CD4-positive, alpha-beta T cell (primary cell): ENCODE results near the gene ALG11. TPM values are rescaled to one million over a fixed set of nuclear protein-coding genes. Genes with fewer than 3 reads are reported as not detected.
"Not testable (repeated sequence)": the region's sequence is repeated elsewhere in the genome, so short reads cannot be mapped to it uniquely, and the experiment has no call there.

Experiments used
- ATAC-seq: fragments of 200-7000 bp; cut with Tn5 transposase; one replicate; pipeline ENCODE4 v1.10.0; 2022; ENCODE audit warnings: mild to moderate bottlenecking; ENCODE audit not compliant: poor library complexity
- CTCF ChIA-PET: fragments of 350-600 bp; sonication (Branson Sonifier 250); formaldehyde crosslinking; loops from one replicate; lab custom pipeline; 2021; ENCODE audit warnings: antibody characterized with exemption, inconsistent platforms; lab: Charles Lee
- POLR2A ChIA-PET: fragments of 350-600 bp; sonication (Branson Sonifier 250); formaldehyde crosslinking; loops from one replicate; lab custom pipeline; 2021; ENCODE audit warnings: antibody characterized with exemption, inconsistent platforms; lab: Charles Lee
- DNase-seq, 14 experiments: peaks; one replicate each; pipeline ENCODE4 v3.0.0-alpha.2; 2013 to 2020; ENCODE audit warnings: mixed read lengths in 2 of 14
- H3K27ac ChIP-seq, 2 donors: one replicate each; pipeline versions ENCODE4 v1.5.1 to v1.7.0; 2013; ENCODE audit warnings: low read length in 2 of 2, low read depth in 1 of 2, mild to moderate bottlenecking in 1 of 2
- H3K27me3 ChIP-seq, 2 experiments: 1 replicate in 1 of 2; 2 replicates in 1 of 2; pipeline versions ENCODE4 v1.6.1 to v1.7.0; 2013; ENCODE audit warnings: low read length in 2 of 2, control low read depth in 1 of 2, mild to moderate bottlenecking in 1 of 2, moderate library complexity in 1 of 2; ENCODE audit not compliant: insufficient read depth in 2 of 2, control insufficient read depth in 1 of 2
- H3K36me3 ChIP-seq: one replicate; pipeline ENCODE4 v1.6.1; 2013; ENCODE audit warnings: low read length, control low read depth; ENCODE audit not compliant: insufficient read depth
- H3K4me1 ChIP-seq: one replicate; pipeline ENCODE4 v1.6.1; 2013; ENCODE audit warnings: low read length, control low read depth; ENCODE audit not compliant: insufficient read depth
- H3K4me3 ChIP-seq: one replicate; pipeline ENCODE4 v1.5.1; 2013; ENCODE audit warnings: mild to moderate bottlenecking, low read length, moderate library complexity
- H3K9me3 ChIP-seq, 2 experiments: 1 replicate in 1 of 2; 2 replicates in 1 of 2; pipeline versions ENCODE4 v1.6.1 to v1.7.0; 2013; ENCODE audit warnings: low read length in 2 of 2, mild to moderate bottlenecking in 2 of 2, control low read depth in 1 of 2, moderate library complexity in 1 of 2; ENCODE audit not compliant: control insufficient read depth in 1 of 2, insufficient read depth in 1 of 2
- H3K27ac Mint-ChIP-seq: one replicate; pipeline ENCODE4 v1.8.0; 2020; ENCODE audit warnings: mixed read lengths
- H3K27me3 Mint-ChIP-seq: one replicate; pipeline ENCODE4 v1.8.0; 2021; ENCODE audit warnings: mixed read lengths
- H3K36me3 Mint-ChIP-seq: one replicate; pipeline ENCODE4 v1.8.0; 2021; ENCODE audit warnings: low read depth, mixed read lengths
- H3K4me1 Mint-ChIP-seq: one replicate; pipeline ENCODE4 v1.8.0; 2021; ENCODE audit warnings: low read depth, mixed read lengths
- H3K4me3 Mint-ChIP-seq: one replicate; pipeline ENCODE4 v1.8.0; 2020; ENCODE audit warnings: mild to moderate bottlenecking, mixed read lengths
- H3K9me3 Mint-ChIP-seq: one replicate; pipeline ENCODE4 v1.8.0; 2020; ENCODE audit warnings: mixed read lengths
- CTCF ChIP-seq: fragments of 200-600 bp; IDR thresholded peaks from one replicate; pipeline ENCODE4 v1.8.0; 2022; ENCODE audit warnings: antibody characterized with exemption, mild to moderate bottlenecking
- intact Hi-C, 2 experiments: fragments of 100-400 bp; cut with DNase I in 1 of 2; cut with micrococcal nuclease in 1 of 2; formaldehyde crosslinking; loops; one replicate each; pipeline versions ENCODE4 v1.15.1 to v1.9.0; 2023 to 2025; cut with DNase I, micrococcal nuclease
- total RNA-seq, 174 experiments: library from RNA in 2 of 174; stranded (reverse) in 2 of 174; gene quantifications; one replicate each; pipeline ENCODE4 v1.2.3 and lab custom pipeline; 2021 to 2026

The ALG11 gene
- total RNA-seq, 2 experiments from 2014 or later = 25.8 to 29.8 TPM

GRCh38 chr13:52053460-52053859 lies 41.3 kb downstream of the ALG11 start:
- Histone ChIP-seq H3K9me3 (peaks cover 3 to 4% of the 10 kb centered on the region in 2 experiments), H3K4me1 (no peaks in the 10 kb centered on the region), H3K27me3 (no peaks in the 10 kb centered on the region), H3K27ac (no peak overlapping the region), H3K4me3 (no peak overlapping the region), H3K36me3 (no peaks in the 10 kb centered on the region)
- no peak for ATAC-seq
- Mint-ChIP-seq H3K4me3 (no peak overlapping the region), H3K9me3 (peaks cover 5% of the 10 kb centered on the region), H3K4me1 (no peaks in the 10 kb centered on the region), H3K27me3 (no peaks in the 10 kb centered on the region), H3K27ac (no peak overlapping the region), H3K36me3 (peaks cover 2% of the 10 kb centered on the region)
- TF ChIP-seq CTCF = no peak
- POLR2A ChIA-PET = no interaction called here
- CTCF ChIA-PET = no interaction called here
- no peak for DNase-seq
- intact Hi-C loops = no loop called here

GRCh38 chr13:52061064-52061463 lies 48.9 kb downstream of the ALG11 start:
- DNase-seq, H3K9me3 Mint-ChIP-seq, H3K4me3 ChIP-seq, H3K36me3 ChIP-seq, H3K27ac Mint-ChIP-seq, ATAC-seq, POLR2A ChIA-PET, H3K27me3 ChIP-seq, H3K4me1 Mint-ChIP-seq, H3K4me3 Mint-ChIP-seq, H3K36me3 Mint-ChIP-seq, intact Hi-C loops, H3K27ac ChIP-seq, H3K4me1 ChIP-seq, H3K27me3 Mint-ChIP-seq: not testable (repeated sequence)
- CTCF ChIA-PET = interaction anchor here (0.7 kb wide), 1 partner anchor 27 kb away, joined by 5 read pairs; no protein-coding TSS in a partner anchor
- peaks cover 11 to 13% of the 10 kb centered on the region in 2 experiments for H3K9me3 ChIP-seq

GRCh38 chr13:52061587-52061986 lies 49.4 kb downstream of the ALG11 start:
- H3K27ac ChIP-seq = no peak overlapping the region
- ATAC-seq (no peak), DNase-seq (no peak)
- H3K4me1 ChIP-seq = no peaks in the 10 kb centered on the region
- H3K27me3 ChIP-seq = no peaks in the 10 kb centered on the region
- Mint-ChIP-seq H3K27me3 (no peaks in the 10 kb centered on the region), H3K36me3 (no peaks in the 10 kb centered on the region), H3K4me1 (no peaks in the 10 kb centered on the region), H3K9me3 (no peaks in the 10 kb centered on the region), H3K27ac (no peak overlapping the region), H3K4me3 (no peak overlapping the region)
- peaks cover 11 to 18% of the 10 kb centered on the region in 2 experiments for H3K9me3 ChIP-seq
- H3K4me3 ChIP-seq = no peak overlapping the region
- intact Hi-C loops = no loop called here
- POLR2A ChIA-PET = no interaction called here
- H3K36me3 ChIP-seq = no peaks in the 10 kb centered on the region
- CTCF ChIA-PET = interaction anchor here (0.7 kb wide), 1 partner anchor 28 kb away, joined by 5 read pairs; no protein-coding TSS in a partner anchor
- no peak for TF ChIP-seq CTCF

- Histone ChIP-seq H3K27me3 (peaks cover 3 to 4% of the 10 kb centered on the region in 2 experiments), H3K4me3 (no peak overlapping the region), H3K27ac (no peak overlapping the region), H3K36me3 (no peaks in the 10 kb centered on the region), H3K9me3 (peaks cover 23 to 28% of the 10 kb centered on the region in 2 experiments), H3K4me1 (no peaks in the 10 kb centered on the region)
- DNase-seq = no peak
- ATAC-seq = no peak
- ChIA-PET POLR2A (no interaction called here), CTCF (no interaction called here)
- Mint-ChIP-seq H3K4me3 (no peak overlapping the region), H3K9me3 (peaks cover 12% of the 10 kb centered on the region), H3K27ac (no peak overlapping the region), H3K27me3 (peaks cover 30% of the 10 kb centered on the region), H3K4me1 (no peaks in the 10 kb centered on the region), H3K36me3 (peaks cover 13% of the 10 kb centered on the region)
- intact Hi-C loops = no loop called here
- TF ChIP-seq CTCF = no peak
Observed at GRCh38 chr13:52067237-52067636, 55.0 kb downstream of the ALG11 start.
